DMS 273 (cell line): ENCODE measurements around the gene THSD8.
"Not testable (repeated sequence)": the region's sequence is repeated elsewhere in the genome, so short reads cannot be mapped to it uniquely, and the experiment has no call there.

ENCODE experiments used
- DNase-seq: peaks from one replicate; lab custom pipeline; 2025; ENCODE audit not compliant: unreplicated experiment; lab: John Stamatoyannopoulos, UW

THSD8 gene

DNA sequence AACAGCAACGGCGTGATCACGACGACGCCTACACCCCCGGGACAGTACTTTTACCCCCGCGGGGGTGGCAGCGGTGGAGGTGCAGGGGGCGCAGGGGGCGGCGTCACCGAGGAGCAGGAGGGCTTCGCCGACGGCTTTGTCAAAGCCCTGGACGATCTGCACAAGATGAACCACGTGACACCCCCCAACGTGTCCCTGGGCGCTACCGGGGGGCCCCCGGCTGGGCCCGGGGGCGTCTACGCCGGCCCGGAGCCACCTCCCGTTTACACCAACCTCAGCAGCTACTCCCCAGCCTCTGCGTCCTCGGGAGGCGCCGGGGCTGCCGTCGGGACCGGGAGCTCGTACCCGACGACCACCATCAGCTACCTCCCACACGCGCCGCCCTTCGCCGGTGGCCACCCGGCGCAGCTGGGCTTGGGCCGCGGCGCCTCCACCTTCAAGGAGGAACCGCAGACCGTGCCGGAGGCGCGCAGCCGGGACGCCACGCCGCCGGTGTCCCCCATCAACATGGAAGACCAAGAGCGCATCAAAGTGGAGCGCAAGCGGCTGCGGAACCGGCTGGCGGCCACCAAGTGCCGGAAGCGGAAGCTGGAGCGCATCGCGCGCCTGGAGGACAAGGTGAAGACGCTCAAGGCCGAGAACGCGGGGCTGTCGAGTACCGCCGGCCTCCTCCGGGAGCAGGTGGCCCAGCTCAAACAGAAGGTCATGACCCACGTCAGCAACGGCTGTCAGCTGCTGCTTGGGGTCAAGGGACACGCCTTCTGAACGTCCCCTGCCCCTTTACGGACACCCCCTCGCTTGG, 9.6 kb upstream of the THSD8 start:
- DNase-seq = peak; percentile 92

DNA sequence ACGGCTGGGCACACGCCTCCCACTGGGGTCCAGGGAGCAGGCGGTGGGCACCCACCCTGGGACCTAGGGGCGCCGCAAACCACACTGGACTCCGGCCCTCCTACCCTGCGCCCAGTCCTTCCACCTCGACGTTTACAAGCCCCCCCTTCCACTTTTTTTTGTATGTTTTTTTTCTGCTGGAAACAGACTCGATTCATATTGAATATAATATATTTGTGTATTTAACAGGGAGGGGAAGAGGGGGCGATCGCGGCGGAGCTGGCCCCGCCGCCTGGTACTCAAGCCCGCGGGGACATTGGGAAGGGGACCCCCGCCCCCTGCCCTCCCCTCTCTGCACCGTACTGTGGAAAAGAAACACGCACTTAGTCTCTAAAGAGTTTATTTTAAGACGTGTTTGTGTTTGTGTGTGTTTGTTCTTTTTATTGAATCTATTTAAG, 9.0 kb upstream of the THSD8 start:
- DNase-seq = peak; percentile 68

DNA sequence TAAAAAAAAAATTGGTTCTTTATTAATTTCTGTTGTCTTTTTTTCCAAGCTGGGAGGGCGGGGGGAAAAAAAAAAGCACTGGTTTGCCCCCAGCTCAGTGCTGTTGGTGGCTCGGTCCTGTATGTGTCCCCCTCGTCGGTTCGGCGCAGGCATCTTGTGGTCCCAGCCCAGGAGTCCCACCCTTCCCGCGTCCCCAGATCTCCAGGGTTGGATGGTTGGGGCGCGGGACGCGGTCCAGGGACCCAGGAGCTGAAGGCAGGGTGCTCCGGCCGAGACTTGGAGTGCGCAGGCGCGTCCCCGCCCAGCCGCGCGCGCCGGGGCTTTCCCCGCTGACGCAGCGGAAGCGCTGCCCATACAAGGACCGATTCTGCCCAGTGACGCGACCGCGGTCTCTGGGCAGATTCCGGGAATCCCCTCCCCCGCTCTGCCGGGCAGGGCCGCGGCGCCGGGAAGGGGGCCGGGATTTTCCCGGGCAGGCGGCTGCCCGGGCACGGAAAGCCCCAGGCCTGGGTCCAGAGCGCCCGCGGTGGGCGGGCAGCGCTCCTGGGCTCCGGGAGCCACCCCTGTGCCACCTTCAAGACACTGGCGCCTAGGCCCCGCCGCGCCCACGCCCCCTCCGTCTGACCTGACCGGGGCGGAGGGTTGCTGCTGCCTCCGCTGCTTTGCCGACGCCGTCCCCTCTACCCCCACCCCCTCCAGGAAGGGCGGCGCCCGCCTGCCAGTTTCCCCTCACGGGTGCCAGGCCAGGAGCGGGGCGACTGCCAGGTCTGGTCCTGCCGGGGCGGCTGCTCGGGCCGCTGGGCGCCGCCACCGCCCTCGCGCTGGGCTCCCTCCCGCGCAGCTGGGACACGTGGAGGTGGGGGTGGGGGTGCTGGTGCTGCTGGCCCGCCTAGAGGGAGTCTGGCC, 8.3 kb upstream of the THSD8 start:
- DNase-seq = peak; percentile 98

DNA sequence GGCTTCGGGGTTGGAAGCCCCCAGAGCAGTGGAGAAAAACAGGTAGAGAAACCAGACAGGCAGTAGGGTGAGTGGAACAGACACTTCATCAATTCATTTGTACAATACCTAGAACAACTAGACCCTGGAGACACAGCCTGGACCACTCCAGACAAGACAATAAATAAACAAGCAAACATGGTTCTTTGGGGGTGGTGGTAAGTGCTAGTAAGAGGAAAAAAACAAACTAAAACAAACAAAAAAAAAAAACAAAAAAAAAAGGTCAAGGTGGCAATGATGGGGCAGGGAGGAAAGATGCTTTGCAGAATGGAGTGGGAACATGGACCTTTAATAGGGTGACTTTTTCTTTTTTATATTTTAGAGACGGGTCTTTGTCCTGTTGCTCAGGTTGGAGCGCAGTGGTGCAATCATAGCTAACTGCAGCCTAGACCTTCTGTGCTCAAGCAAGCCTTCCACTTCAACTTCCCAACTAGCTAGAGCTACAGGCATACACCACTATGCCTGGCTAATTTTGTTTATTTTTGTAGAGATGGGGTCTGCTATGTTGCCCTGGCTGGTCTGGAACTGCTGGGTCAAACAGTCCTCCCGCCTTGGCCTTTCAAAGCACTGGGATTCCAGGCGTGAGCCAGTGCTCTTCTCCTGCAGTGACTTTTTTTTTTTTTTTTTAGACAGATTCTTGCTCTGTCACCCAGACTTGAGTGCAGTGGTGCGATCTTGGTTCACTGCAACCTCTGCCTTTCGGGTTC, 7.5 kb upstream of the THSD8 start:
- no peak for DNase-seq

DNA sequence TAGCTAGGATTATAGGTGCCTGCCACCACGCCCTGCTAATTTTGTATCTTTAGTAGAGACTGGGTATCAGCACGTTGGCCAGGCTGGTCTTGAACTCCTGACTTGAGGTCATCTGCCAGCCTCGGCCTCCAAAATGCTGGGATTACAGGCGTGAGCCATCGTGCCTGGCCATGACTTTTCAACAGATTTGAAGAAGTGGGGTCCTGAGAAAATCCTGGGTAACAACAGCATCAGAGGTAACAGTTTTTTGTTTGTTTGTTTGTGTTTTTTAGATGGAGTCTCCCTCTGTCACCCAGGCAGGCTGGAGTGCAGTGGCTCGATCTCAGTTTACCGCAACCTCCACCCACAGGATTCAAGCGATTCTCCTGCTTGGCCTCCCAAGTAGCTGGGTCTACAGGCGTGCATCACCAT, 6.9 kb upstream of the THSD8 start:
- DNase-seq = no peak

DNA sequence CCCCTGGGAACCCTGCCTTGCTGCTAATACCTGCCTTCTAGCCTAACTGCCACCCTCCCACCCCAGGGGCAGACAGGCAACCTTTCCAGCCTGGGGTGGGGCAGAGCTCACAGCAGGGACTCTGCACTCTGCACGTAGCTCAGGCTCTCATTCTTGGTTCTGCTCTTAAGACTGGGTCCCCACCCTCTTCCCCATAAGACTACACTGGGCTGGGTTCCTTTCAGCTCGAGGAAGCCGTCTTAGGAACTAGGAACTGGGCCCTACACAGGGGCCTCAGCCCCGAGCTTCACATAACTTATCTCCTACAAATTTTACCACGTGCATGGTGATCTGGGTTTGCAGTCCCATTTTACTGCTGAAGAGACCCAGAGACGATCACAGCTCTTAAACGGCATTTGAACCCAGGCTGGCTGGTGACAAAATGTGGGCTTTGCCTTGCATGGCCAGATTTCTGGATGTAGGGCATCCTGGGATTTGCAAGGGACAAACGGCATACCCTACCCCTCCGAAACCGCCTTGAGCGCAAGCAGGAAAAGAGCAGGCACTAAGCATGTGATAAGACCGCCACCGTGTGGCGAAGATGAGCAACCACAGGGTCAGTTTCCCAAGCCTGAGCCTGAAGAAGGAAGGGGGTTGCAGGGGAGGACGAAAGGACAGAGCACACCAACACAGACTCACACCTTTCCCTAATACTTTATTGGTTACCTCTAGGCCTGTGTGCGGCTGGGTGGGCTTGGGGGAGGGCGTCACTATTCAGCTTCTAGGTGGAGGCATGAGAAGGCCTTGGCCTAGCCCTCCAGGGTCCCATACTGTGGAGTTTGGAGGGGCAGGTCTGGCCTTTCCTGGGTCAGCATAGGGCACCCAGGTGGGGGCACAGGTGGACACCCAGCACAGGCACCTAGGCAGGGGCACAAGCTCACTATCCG, 5.5 kb upstream of the THSD8 start:
- DNase-seq = peak; percentile 94

DNA sequence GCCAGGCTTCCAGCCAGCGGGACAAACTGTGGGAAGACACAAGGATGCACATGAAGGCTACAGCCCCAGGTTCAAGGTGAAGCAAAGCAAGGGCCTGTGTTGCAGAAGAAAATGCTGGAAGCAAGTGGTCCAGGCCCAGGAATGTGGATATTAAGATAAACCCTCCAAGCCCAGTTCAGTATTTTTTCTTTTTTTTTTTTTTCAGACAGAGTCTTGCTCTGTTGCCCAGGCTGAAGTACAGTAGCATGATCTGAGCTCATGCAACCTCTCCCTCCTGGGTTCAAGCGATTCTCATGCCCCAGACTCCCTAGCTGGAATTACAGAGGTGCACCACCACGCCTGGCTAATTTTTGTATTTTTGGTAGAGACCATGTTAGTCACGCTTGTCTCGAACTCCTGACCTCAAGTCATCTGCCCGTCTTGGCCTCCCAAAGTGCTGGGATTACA, 4.7 kb upstream of the THSD8 start:
- no peak for DNase-seq

DNA sequence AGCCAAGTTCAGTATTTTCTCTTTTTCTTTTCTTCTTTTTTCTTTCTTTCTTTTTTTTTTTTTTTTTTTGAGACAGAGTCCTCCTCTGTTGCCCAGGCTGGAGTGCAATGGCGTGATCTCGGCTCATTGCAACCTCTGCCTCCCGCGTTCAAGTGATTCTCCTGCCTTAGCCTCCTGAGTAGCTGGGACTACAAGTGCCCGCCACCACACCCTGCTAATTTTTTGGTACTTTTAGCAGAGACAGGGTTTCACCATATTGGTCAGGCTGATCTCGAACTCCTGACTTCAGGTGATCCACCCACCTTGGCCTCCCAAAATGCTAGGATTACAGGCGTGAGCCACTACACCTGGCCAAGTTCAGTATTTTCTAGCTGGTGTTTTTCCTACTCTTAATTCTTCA, 4.3 kb upstream of the THSD8 start:
- not testable (repeated sequence) for DNase-seq

DNA sequence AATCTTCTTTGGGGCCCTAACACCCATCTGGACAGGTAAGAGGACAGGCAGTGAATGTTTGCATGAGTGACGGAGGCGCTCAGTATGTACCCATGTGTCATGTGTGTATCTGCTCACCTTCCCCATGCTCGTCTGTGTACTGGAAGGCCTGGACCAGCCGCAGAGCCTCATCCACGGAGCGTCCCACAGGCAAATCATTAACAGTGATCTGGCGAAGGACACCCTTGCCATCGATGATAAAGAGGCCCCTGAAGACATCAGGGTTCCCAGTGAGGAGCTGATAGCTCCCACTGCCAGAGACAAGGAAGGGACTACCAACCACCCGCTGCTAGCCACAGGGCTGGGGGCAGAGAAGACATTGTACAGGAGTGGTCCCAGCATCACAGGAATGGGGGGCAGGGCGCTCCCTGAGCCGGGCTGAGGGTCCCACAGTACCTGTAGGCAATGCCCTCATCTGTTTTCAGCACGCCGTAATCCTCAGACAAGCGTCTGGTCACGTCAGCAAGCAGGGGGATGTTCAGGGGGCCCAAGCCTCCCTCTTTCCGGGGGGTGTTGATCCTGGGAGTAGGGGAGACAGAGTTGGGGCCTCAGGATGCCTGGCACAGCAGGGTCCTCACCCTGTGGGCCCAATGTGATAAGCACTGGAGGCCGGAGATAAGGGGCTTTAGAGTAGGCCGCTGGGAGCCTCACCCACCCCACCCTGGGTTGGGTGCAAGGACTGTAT, 2.0 kb upstream of the THSD8 start:
- DNase-seq = no peak

DNA sequence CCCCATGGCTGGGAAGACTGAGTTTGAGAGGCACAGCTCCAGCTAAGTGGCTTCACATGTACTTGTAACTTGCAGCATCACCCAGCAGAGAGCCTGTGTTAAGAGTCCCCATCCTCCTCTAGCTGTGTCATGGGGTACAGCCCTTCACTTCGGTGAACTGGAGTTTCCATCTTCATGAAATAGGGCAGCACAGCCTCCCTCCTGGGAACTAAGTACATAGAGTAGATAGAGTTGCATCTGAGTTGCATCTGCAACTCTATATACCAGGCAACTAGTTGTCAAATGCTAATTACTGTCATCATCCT, 1.5 kb upstream of the THSD8 start:
- DNase-seq = no peak

DNA sequence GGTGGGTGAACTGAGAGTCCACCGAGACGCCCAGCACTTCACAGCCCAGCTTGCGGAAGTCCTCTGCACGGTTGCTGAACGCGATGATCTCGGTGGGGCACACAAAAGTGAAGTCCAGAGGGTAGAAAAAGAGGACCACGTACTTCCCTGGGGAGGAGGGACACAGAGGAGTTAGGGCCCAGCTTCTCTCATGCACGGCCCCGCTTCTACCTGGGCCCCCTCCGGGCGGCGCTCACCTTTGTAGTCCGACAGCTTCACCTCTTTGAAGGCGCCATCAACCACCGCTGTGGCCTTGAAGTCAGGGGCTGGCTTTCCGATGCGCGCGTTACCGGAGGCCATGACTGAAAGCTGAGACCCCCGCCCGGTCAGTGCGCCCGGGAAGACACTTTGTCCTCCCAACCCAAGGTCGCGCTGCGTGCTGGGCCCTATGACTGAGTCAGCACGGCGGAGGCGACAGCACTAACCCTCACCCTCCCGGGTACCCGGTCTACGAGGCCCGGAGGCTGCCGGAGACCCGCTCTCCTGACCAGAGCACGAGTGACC, 875 bp upstream of the THSD8 start:
- DNase-seq = no peak

DNA sequence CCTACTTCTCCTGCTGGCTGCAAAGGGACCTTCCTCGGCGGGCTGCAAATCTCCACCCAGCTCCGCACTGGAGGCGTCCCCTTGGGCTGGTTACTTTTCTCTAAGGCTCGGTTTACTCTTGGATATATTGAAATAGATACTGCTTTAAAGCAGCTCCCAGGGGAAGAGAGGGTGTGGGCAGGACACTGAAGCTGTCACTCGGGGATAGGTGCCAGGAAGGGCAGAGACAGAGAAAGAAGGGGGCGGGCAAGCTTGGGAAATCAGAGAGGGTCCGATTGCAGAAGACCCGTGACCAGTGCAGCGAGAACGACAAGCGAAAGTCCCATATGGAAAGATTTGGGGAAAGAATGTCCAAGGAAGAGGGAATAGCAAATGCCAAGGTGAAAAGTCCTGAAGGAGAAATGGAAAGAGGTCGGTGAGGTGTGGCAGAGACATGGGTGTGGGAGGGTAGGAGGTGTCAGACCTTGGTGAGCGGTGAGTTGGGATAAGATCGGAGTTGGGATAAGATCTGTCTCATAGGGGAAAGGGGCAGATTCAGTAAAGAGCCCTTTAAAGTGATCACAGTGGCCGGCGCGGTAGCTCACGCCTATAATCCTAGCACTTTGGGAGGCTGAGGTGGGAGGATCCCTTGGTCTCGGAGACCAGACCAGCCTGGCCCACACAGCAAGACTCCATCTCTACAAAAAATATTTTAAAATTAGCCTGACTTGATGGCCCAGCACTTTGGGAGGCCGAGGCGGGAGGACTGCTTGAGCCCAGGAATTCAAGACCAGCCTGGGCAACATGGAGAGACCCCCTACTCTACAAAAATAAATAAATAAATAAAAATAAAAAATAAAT, 618 bp downstream of the THSD8 start:
- no peak for DNase-seq

DNA sequence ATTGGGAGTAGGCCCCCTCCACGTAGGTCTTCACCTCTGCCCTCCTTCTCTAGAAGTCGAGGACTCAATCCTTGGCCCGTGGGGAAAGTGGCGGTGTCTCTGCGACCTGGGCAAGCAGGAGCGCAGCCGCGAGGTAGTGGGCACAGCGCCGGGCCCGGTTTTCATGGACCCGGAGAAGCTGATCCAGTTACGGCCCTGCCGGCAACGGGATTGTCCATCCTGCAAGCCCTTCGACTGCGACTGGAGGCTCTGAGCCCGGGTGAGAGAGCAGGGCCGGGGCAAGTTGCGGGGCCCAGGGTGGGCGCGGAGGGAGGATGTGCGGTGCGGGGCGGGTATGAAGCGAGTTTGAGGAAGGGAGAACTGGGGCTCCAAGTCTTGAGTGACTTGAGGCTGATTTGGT, 2.2 kb downstream of the THSD8 start:
- no peak for DNase-seq

DNA sequence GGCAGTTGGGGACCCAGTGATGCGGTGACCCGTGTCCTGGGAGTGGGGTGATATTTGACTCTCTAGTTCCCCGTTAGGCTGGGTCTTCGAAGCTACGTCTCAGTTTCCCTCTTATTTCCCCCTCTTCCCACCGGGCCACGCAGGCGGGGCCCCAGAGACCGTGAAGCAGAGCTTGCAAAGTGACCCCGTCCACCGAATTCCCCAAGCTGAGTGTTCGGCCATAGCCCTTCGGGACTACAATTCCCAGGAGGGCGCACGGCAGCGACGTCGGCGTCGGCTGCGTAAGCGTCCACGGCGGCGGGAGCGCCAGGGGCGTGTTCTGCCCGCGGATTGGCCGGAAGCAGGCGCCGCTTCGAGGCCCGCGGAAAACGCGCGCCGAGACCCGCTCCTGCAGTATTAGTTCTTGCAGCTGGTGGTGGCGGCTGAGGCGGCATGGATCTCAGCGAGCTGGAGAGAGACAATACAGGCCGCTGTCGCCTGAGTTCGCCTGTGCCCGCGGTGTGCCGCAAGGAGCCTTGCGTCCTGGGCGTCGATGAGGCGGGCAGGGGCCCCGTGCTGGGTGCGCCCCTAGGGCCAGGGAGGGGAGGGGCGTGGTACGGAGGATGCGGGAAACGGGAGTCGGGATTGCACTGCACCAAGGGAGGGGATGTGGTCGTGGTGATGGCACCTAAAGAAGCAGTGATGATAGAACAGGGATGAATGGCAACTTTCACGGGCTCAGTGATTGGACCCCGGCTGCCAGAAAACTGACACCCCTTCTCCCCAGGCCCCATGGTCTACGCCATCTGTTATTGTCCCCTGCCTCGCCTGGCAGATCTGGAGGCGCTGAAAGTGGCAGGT, 4.6 kb downstream of the THSD8 start, which contains the start of gene RNASEH2A:
TSS of gene RNASEH2A (plus strand) at position 343 of the 840 bp plus-strand sequence. CDS start at position 433, 90 bp downstream.
- peak; percentile 97 for DNase-seq

DNA sequence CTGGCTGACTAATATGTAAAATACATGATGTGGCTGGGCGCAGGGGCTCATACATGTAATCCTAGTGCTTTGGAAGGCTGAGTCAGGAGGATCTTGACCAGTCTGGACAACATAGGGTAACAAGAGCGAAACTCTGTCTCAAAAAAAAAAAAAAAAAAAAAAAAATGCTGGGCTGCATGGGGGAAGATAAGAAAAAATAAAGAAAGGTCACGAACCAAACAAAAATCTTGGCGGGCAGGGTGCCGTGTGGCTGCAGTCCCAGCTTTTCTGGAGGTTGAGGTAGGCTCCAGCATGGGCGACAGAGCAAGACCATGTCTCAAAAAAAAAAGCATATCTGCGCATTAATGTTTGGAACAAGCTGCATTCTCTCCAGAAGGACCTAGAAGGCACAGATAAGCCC, 13.2 kb downstream of the THSD8 start:
- no peak for DNase-seq

DNA sequence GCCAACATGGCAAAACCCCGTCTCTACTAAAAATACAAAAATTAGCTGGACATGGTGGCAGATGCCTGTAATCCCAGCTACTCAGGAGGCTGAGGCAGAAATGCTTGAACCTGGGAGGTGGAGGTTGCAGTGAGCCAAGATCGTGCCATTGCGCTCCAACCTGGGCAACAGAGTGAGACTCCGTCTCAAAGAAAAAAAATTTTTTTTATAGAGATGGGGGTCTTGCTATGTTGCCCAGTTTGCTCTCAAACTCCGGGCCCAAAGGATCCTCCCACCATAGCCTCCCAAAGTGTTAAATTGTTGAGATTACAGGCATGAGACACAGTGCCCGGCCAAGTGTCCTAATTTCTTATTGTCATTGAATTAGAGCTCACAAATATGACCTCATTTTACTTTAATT, 15.3 kb downstream of the THSD8 start:
- DNase-seq = not testable (repeated sequence)

DNA sequence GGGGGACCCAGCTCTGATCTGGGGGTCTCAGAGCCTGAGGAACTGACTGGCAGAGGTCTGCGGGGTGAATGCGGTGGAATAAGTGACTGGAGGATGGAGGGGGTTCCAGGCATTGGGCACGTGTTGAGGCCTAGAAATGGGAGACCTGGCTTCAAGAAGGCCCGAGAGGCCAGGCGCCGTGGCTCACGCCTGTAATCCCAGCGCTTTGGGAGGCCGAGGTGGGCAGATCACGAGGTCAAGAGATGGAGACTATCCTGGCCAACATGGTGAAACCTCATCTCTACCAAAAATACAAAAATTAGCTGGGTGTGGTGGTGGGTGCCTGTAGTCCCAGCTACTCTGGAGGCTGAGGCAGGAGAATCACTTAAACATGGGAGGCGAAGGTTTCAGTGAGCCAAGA, 15.9 kb downstream of the THSD8 start:
- DNase-seq = not testable (repeated sequence)

DNA sequence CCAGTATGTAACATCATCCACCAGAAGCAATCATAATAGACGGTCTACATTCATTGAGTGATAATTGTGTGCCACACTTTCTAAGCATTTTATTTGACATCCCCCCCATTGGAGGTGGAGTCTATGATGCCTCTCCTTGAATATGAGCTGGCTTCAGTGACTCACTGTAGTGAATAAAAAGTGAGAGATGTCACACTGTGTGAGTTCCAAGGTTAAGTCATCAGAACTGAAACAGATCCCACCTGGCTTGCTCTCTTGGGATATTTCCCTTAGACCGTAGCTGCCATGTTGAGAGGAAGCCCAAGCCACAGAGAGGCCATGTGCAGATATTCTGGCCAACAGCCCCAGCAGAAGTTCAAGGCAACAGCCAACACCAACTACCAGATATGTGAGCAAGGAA, 19.9 kb downstream of the THSD8 start:
- no peak for DNase-seq
